Uterus (tissue), 2 donors: Measurements from ENCODE around the gene LASP1.

Experiments used
- POLR2A ChIP-seq, 2 donors: fragments of 450-650 bp; IDR thresholded peaks; one replicate each; pipeline ENCODE4 v1.6.1; 2016; ENCODE audit warnings: antibody characterized with exemption in 2 of 2, mild to moderate bottlenecking in 1 of 2, moderate library complexity in 1 of 2
- TF ChIP-seq, protein P1 (sequence below), 4 experiments: fragments of 200-600 bp in 2 of 4; fragments of 450-650 bp in 2 of 4; sonication (generic) in 2 of 4; IDR thresholded peaks; one replicate each; pipeline ENCODE4 v1.5.1; 2016 to 2019; ENCODE audit warnings: antibody characterized with exemption in 4 of 4, mild to moderate bottlenecking in 2 of 4, moderate library complexity in 1 of 4

GRCh38 chr17:38885728-38886642 is 16.1 kb downstream of the LASP1 start:
- TF ChIP-seq, protein P1, sequence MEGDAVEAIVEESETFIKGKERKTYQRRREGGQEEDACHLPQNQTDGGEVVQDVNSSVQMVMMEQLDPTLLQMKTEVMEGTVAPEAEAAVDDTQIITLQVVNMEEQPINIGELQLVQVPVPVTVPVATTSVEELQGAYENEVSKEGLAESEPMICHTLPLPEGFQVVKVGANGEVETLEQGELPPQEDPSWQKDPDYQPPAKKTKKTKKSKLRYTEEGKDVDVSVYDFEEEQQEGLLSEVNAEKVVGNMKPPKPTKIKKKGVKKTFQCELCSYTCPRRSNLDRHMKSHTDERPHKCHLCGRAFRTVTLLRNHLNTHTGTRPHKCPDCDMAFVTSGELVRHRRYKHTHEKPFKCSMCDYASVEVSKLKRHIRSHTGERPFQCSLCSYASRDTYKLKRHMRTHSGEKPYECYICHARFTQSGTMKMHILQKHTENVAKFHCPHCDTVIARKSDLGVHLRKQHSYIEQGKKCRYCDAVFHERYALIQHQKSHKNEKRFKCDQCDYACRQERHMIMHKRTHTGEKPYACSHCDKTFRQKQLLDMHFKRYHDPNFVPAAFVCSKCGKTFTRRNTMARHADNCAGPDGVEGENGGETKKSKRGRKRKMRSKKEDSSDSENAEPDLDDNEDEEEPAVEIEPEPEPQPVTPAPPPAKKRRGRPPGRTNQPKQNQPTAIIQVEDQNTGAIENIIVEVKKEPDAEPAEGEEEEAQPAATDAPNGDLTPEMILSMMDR (IDR thresholded peaks at IDR 0.05), result no peak
- TF ChIP-seq POLR2A (IDR thresholded peaks at IDR 0.05), result no peak
